ENCODE measurements around the gene ALDH3A1.

- TF ChIP-seq POLR2A (IDR thresholded peaks at IDR 0.05) (no peak), CTCF (IDR thresholded peaks at IDR 0.05) (peak; percentile 80 to 91)
Measured at GRCh38 chr17:19766421-19767270, 18.5 kb upstream of the ALDH3A1 start.

All from suprapubic skin (tissue), 3 donors.